Body of pancreas (tissue), 4 donors: ENCODE data around the gene MCM10. TPM values are rescaled to one million over a fixed set of nuclear protein-coding genes. Genes with fewer than 3 reads are reported as not detected.

Experiments
- ATAC-seq: fragments of 150-250 bp; one replicate; pipeline ENCODE4 v1.9.1; 2016
- DNase-seq, 4 donors: peaks; one replicate each; pipeline ENCODE4 v3.0.0-alpha.2; 2019
- H3K27ac ChIP-seq, 4 donors: fragments of 200-600 bp; sonication (generic); 1 replicate in 3 of 4; 2 replicates in 1 of 4; pipeline versions ENCODE4 v1.5.1 to v1.6.1; 2016 to 2019; ENCODE audit warnings: mild to moderate bottlenecking in 1 of 4, mixed read lengths in 1 of 4, moderate library complexity in 1 of 4
- H3K27me3 ChIP-seq, 2 donors: fragments of 200-600 bp; sonication (generic); one replicate each; pipeline ENCODE4 v1.6.0; 2016; ENCODE audit warnings: mild to moderate bottlenecking in 1 of 2
- H3K36me3 ChIP-seq, 2 donors: fragments of 200-600 bp; sonication (generic); replicated peaks in 1 of 2; 2 replicates each; pipeline ENCODE4 v1.5.1; 2016; ENCODE audit warnings: low read depth in 2 of 2; ENCODE audit not compliant: insufficient read depth in 1 of 2
- H3K4me1 ChIP-seq: fragments of 200-600 bp; sonication (generic); one replicate; pipeline ENCODE4 v1.6.0; 2016
- H3K4me3 ChIP-seq, 2 donors: fragments of 200-600 bp; sonication (generic); 1 replicate in 1 of 2; 2 replicates in 1 of 2; pipeline ENCODE4 v1.5.1; 2016 to 2019
- H3K9me3 ChIP-seq, 3 donors: fragments of 200-600 bp; sonication (generic); 1 replicate in 2 of 3; 2 replicates in 1 of 3; pipeline ENCODE4 v1.5.1; 2016
- CTCF ChIP-seq, 7 experiments: fragments of 450-650 bp in 4 of 7; fragments of 200-600 bp in 3 of 7; sonication (generic) in 3 of 7; IDR thresholded peaks; one replicate each; pipeline ENCODE4 v1.5.1; 2016 to 2019; ENCODE audit warnings: antibody characterized with exemption in 7 of 7
- POLR2A ChIP-seq, 3 donors: fragments of 450-650 bp; IDR thresholded peaks; one replicate each; pipeline ENCODE4 v1.6.1; 2016; ENCODE audit warnings: antibody characterized with exemption in 3 of 3, mild to moderate bottlenecking in 2 of 3
- WGBS, 2 donors: methylation state at CpG; one replicate each; pipeline ENCODE4 v1.1.5; 2017; 5-methylcytosine and 5-hydroxymethylcytosine counted together
- intact Hi-C: fragments of 100-400 bp; cut with DNase I; formaldehyde crosslinking; loops from one replicate; pipeline ENCODE4 v1.15.1; 2023
- total RNA-seq, 2 donors: library from RNA; depleted of rRNA; stranded (reverse); fragments of >200 nt; gene quantifications; one replicate each; pipeline ENCODE4 v1.1.0, GENCODE V29; 2016

MCM10 gene
- total RNA-seq, 2 donors from 2014 or later: 0.26 TPM; not detected in 1

GRCh38 chr10:13191362-13191761 is 30.0 kb downstream of the MCM10 start:
- no peaks in the 10 kb centered on the region for H3K9me3 ChIP-seq
- H3K27ac ChIP-seq: no peak overlapping the region
- intact Hi-C loops: no loop called here
- ATAC-seq (no peak), DNase-seq (no peak)
- no peaks in the 10 kb centered on the region for H3K27me3 ChIP-seq
- no peaks in the 10 kb centered on the region for H3K36me3 ChIP-seq
- H3K4me3 ChIP-seq: no peak overlapping the region
- no peak for TF ChIP-seq CTCF (IDR thresholded peaks at IDR 0.05)
- no peak for TF ChIP-seq POLR2A (IDR thresholded peaks at IDR 0.05)
- whole genome bisulfite sequencing, 2 donors: 95 to 96% methylated on average over 5 of the region's 5 CpGs
- H3K4me1 ChIP-seq: no peaks in the 10 kb centered on the region

- H3K9me3 ChIP-seq: no peaks in the 10 kb centered on the region
- TF ChIP-seq CTCF (IDR thresholded peaks at IDR 0.05) (no peak), POLR2A (IDR thresholded peaks at IDR 0.05) (no peak)
- WGBS, 2 donors: 62 to 70% methylated on average over 7 of the region's 7 CpGs
- DNase-seq (no peak), ATAC-seq (no peak)
- no peak overlapping the region for H3K4me3 ChIP-seq
- H3K27ac ChIP-seq: no peak overlapping the region
- H3K27me3 ChIP-seq: no peaks in the 10 kb centered on the region
- intact Hi-C loops: no loop called here
- no peaks in the 10 kb centered on the region for H3K4me1 ChIP-seq
- no peaks in the 10 kb centered on the region for H3K36me3 ChIP-seq
Measured at GRCh38 chr10:13193637-13194036, 32.3 kb downstream of the MCM10 start.

- no peak for DNase-seq
- Histone ChIP-seq H3K27me3 (no peaks in the 10 kb centered on the region), H3K9me3 (no peaks in the 10 kb centered on the region), H3K27ac (no peak overlapping the region), H3K36me3 (no peaks in the 10 kb centered on the region), H3K4me3 (no peak overlapping the region), H3K4me1 (no peaks in the 10 kb centered on the region)
- WGBS, 2 donors: 96 to 97% methylated on average over 6 of the region's 6 CpGs
- ATAC-seq: no peak
- TF ChIP-seq POLR2A (IDR thresholded peaks at IDR 0.05): no peak
- no peak for TF ChIP-seq CTCF (IDR thresholded peaks at IDR 0.05)
- intact Hi-C loops: no loop called here
Measured at GRCh38 chr10:13195016-13195415, 33.7 kb downstream of the MCM10 start.

- DNase-seq (no peak), ATAC-seq (no peak)
- intact Hi-C loops: no loop called here
- Histone ChIP-seq H3K27me3 (no peaks in the 10 kb centered on the region), H3K27ac (no peak overlapping the region), H3K36me3 (no peaks in the 10 kb centered on the region), H3K4me3 (no peak overlapping the region), H3K4me1 (no peaks in the 10 kb centered on the region), H3K9me3 (no peaks in the 10 kb centered on the region)
- 85 to 88% methylated on average over 6 of the region's 6 CpGs for WGBS, 2 donors
- TF ChIP-seq POLR2A (IDR thresholded peaks at IDR 0.05) (no peak), CTCF (IDR thresholded peaks at IDR 0.05) (no peak)
Measured at GRCh38 chr10:13201132-13201531, 39.8 kb downstream of the MCM10 start.

GRCh38 chr10:13206091-13206490 is 44.7 kb downstream of the MCM10 start:
- TF ChIP-seq CTCF (IDR thresholded peaks at IDR 0.05) (no peak), POLR2A (IDR thresholded peaks at IDR 0.05) (no peak)
- 74 to 82% methylated on average over 9 of the region's 9 CpGs for WGBS, 2 donors

More at GRCh38 chr10:13206091-13206490, 44.7 kb downstream of the MCM10 start:
- Histone ChIP-seq H3K27me3 (no peaks in the 10 kb centered on the region), H3K4me3 (no peak overlapping the region), H3K4me1 (no peaks in the 10 kb centered on the region), H3K9me3 (no peaks in the 10 kb centered on the region), H3K27ac (no peak overlapping the region), H3K36me3 (no peaks in the 10 kb centered on the region)
- DNase-seq: no peak
- ATAC-seq: no peak
- intact Hi-C loops: no loop called here
